Head of caudate nucleus (tissue), 42 donors: ENCODE measurements around the gene BABAM1.

Experiments
- DNase-seq, 42 donors: peaks; one replicate each; pipeline versions ENCODE4 v3.0.0 to v3.0.0-alpha.2; 2020 to 2021; ENCODE audit warnings: mixed read lengths in 7 of 42
- intact Hi-C: fragments of 100-400 bp; cut with DNase I; formaldehyde crosslinking; loops from one replicate; pipeline ENCODE4 v1.15.0; 2022

Gene BABAM1

GRCh38 chr19:17309965-17310461 is 42.8 kb downstream of the BABAM1 start:
- DNase-seq, result peak in 1 of 42 donors; percentile 47
- intact Hi-C loops, result loop anchor here (5.0 kb wide), 1 partner anchor 43 kb away; the partner anchor contains the start of gene BABAM1

GRCh38 chr19:17311455-17312188 is 44.4 kb downstream of the BABAM1 start:
- intact Hi-C loops, result no loop called here
- DNase-seq, result no peak

DNA sequence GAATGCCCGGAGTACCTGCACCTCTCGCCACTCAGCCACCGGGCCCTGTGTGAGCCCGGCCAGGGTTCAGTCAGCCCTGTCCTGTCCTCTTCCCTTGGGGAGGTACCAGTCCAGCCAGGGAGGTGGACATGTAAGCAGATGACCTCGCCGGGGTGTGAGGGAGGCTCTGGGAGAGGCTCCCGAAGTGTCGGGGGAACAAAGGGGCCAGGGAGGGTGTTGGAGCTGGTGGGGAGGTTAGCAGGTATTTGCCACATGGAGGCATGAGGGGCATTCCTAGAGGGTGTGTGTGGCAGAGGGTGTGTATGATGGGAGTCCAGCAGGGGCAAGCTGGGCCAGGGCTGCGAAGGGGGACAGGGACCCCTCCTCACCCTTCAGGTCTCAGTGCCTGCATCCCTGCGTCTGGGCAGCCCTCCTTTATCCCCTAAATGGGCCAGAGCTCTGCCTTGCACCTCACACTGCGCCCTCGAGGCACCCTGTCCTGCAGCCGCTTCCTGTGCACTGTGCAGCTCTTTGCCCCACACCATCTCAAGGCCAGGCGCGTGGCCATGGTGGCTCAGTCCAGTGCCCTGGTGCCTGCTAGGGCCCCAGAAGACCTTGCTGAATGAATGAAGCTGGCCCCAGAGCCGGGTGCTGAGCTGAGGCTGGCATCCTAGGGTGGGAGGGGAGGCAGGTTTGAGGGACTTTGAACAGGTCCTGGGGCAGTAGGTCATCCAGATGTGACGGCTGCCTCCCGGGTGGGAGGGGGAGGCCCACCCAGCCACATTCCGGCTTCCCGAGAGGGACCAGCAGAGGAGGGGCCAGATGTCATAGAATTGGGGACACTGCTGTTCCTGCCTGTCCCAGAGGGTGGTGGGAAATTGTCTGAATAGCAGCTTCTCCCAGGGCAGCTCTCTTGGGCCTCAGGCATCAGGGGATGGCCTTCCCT is 45.2 kb downstream of the BABAM1 start:
- intact Hi-C loops, result no loop called here

GRCh38 chr19:17314007-17314593 is 46.9 kb downstream of the BABAM1 start:
- DNase-seq, result no peak
- intact Hi-C loops, result no loop called here

More for the DNA sequence above, 45.2 kb downstream of the BABAM1 start:
- no peak for DNase-seq

DNA sequence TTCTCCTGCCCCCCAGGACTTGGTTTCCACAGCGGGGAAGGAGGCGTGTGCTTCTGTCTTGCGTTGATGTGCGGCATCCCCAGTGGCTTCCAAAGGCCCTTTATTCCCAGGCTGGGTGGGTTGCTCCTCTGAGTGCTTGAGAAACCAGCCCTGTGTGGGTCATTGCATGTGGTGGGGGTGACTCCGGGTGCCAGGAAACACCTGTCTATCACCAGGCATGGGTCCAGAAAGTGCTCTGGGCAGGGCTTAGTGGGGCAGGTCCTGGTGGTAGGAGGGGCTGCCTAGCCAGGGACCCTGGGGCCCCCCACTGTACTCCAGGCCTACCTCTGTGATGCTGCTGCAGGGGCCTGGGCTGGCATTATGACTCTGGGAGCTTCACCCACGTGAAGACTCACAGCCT is 51.7 kb downstream of the BABAM1 start:
- intact Hi-C loops, result no loop called here
- DNase-seq, result no peak

GRCh38 chr19:17319473-17320238 is 52.4 kb downstream of the BABAM1 start:
- intact Hi-C loops, result no loop called here
- no peak for DNase-seq

- intact Hi-C loops, result no loop called here
- DNase-seq, result no peak
These were observed 53.2 kb downstream of the BABAM1 start for GRCh38 chr19:17320435-17320834.

- no peak for DNase-seq
- intact Hi-C loops, result no loop called here
These were observed 54.6 kb downstream of the BABAM1 start for GRCh38 chr19:17321655-17322489.

DNA sequence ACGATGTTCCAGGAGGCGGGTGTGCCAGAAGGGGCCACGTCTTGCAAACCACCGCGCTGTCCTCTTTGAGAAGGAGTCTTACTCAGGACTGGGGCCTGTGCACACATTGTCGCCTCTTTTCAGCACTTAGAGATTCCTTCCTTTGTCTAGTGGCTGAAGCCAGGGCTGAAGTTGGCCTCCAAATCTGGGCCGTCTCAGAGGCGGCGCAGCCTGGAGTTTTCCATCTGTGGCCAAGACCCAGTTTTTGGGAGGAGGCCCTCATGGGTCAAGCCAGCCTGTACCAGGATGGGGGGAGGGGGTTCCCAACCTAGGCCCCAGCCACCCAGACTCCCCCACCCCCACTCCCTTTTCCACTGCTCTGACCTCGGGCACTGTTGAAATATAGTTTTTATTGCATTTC is 55.6 kb downstream of the BABAM1 start:
- peak in 25 of 42 donors; percentile 19 to 77 (median 51) for DNase-seq
- intact Hi-C loops, result no loop called here

GRCh38 chr19:17323300-17323963 is 56.2 kb downstream of the BABAM1 start:
- no peak for DNase-seq
- intact Hi-C loops, result no loop called here

GRCh38 chr19:17323964-17324332 is 56.7 kb downstream of the BABAM1 start:
- DNase-seq, result no peak
- intact Hi-C loops, result no loop called here

DNA sequence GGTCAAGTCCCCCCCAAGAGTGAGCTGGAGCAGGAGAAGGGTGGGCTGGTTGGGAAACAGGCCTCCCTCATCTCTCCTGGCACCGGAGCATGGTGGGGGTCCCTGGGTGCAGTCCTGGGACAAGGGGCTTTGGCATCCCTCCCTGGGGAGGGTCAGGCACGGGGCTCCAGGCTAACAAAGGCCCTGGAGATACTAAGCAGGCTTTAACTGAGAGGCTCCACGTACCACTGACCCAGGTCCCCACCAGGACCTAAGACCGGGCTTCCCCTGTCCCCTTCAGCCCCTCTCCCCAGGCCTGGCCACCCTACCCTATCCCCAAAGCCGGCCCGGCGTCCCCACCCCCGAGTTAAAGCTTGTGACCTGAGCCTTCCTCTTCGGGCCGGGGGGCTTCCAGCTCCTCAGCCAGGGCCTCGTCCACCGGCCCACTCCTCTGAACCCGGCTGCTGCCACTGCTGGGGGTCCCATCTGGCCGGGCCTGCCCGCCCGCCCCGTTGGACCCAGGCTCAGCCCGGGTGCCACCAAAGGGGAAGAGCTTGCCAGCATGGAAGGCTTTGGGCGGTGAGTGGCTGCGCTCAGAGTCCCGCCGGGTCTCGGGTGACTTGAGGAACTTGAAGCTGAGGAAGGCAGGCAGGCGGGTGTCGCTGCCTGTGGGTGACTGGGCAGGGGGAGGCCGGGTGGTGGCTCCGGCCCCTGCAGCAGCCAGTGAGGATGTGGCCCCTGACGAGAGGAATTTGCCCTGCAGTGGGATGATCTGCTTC is 57.3 kb downstream of the BABAM1 start:
- intact Hi-C loops, result no loop called here
- DNase-seq, result no peak

DNA sequence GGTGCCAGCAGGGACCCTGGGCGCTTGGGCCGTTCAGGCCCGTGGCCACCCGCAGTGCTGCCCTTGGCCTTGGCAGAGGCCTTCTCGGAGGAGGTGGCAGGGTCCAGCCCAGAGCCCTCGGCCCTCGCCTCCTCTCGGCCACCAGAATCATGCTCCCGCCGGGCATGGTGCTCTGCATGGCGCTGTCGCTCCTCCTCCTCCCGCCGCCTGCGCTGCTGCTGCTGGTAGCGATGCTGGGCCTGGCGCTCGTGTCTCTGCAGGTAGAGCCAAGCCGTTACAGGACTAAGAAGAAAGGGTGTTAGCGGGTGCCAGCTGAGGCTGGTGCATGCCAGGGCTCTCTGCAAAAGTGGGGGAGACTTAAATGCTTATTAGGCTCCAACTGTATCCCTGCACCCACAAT is 57.9 kb downstream of the BABAM1 start:
- intact Hi-C loops, result no loop called here
- DNase-seq, result peak in 1 of 42 donors; percentile 43

DNA sequence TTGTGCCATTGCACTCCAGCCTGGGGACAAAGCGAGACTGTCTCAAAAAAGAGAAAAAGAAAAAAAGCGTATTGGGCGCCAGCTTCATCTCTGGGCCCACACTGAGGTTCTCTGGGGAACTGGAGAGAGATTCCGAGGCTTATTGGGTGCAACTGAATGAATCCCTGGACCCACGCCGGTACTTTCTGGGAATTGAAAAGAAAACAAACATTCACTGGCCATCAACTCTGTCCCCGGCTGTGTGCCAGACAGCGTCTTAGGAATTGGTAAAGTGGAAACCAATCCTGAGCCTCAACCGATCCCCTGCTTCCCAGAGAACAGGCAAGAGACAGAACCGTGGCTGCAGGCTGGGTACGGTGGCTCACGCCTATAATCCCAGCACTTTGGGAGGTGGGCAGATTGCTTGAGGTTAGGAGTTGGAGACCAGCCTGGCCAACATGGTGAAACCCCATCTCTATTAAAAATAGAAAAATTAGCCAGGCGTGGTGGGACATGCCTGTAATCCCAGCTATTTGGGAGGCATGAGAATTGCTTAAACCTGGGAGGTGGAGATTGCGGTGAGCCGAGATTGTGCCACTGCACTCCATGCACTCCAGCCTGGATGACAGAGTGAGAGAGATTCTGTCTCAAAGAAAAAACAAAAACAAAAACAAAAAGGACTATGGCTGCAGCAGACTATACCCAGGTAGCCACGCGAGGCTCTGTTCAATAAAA is 58.8 kb downstream of the BABAM1 start:
- peak in 39 of 42 donors; percentile 20 to 85 (median 63) for DNase-seq
- intact Hi-C loops, result no loop called here

DNA sequence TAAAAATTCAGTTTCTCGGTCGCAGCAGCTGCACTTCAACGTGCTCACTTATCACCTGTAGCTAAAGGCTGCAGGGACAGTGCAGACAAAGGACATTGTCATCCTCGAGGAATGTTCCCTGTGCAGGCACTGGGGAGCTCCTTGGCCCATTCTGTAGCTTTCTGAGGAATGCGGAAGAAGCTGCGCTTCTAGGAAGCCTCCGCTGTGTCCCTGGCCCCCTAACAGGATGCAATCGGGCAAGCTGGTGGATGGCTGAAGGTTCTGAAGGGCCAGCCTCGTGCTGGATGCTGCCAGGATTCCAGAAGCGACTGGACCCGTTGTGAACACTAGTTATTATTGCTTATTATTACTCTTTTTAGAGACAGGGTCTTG is 59.3 kb downstream of the BABAM1 start:
- DNase-seq, result no peak
- intact Hi-C loops, result no loop called here

GRCh38 chr19:17327068-17327653 is 59.9 kb downstream of the BABAM1 start:
- intact Hi-C loops, result no loop called here
- DNase-seq, result no peak
